GM23338 (cell line): ENCODE data around the gene MAP3K14. TPM values are rescaled to one million over a fixed set of nuclear protein-coding genes. Genes with fewer than 3 reads are reported as not detected.

Experiments
- ATAC-seq: fragments of 200-7000 bp; cut with Tn5 transposase; 3 replicates; pipeline ENCODE4 v1.9.1; 2020
- DNase-seq: peaks from one replicate; pipeline ENCODE4 v3.0.0-alpha.2; 2015; ENCODE audit warnings: low spot score
- H2AFZ ChIP-seq: fragments of 200-600 bp; sonication (generic); 2 replicates; pipeline ENCODE4 v1.8.0; 2016; ENCODE audit warnings: antibody characterized with exemption, mild to moderate bottlenecking, moderate library complexity
- H3F3A ChIP-seq: fragments of 200-600 bp; sonication (generic); replicated peaks from 2 replicates; pipeline ENCODE4 v1.8.0; 2017; ENCODE audit warnings: antibody characterized with exemption, mixed run types, low read depth
- H3K27ac ChIP-seq: fragments of 200-600 bp; sonication (generic); 2 replicates; pipeline ENCODE4 v1.6.1; 2016; ENCODE audit warnings: low read depth
- H3K27me3 ChIP-seq: fragments of 200-600 bp; sonication (generic); 2 replicates; pipeline ENCODE4 v1.8.0; 2016; ENCODE audit warnings: mild to moderate bottlenecking, mixed run types, moderate library complexity; ENCODE audit not compliant: insufficient read depth
- H3K36me3 ChIP-seq: fragments of 200-600 bp; sonication (generic); 2 replicates; pipeline ENCODE4 v1.8.0; 2016; ENCODE audit warnings: mild to moderate bottlenecking; ENCODE audit not compliant: insufficient read depth
- H3K4me1 ChIP-seq: fragments of 200-600 bp; sonication (generic); 2 replicates; pipeline ENCODE4 v1.8.0; 2016; ENCODE audit warnings: mild to moderate bottlenecking, moderate library complexity; ENCODE audit not compliant: insufficient read depth
- H3K4me2 ChIP-seq: fragments of 200-600 bp; sonication (generic); 2 replicates; pipeline ENCODE4 v1.7.1; 2017; ENCODE audit warnings: mixed run types
- H3K4me3 ChIP-seq: fragments of 200-600 bp; sonication (generic); 2 replicates; pipeline ENCODE4 v1.6.1; 2016; ENCODE audit warnings: mixed run types
- H3K79me2 ChIP-seq: fragments of 200-600 bp; sonication (generic); replicated peaks from 2 replicates; pipeline ENCODE4 v1.8.0; 2017; ENCODE audit warnings: mild to moderate bottlenecking; ENCODE audit not compliant: insufficient read depth
- H3K9me2 ChIP-seq: fragments of 200-600 bp; sonication (generic); 2 replicates; pipeline ENCODE4 v1.8.0; 2017; ENCODE audit not compliant: insufficient read depth
- H4K20me1 ChIP-seq: fragments of 200-600 bp; sonication (generic); replicated peaks from 2 replicates; pipeline ENCODE4 v1.8.0; 2017; ENCODE audit warnings: mild to moderate bottlenecking; ENCODE audit not compliant: insufficient read depth
- H3K27ac Mint-ChIP-seq: 2 replicates; pipeline ENCODE4 v1.8.0; 2020; ENCODE audit warnings: inconsistent platforms, mild to moderate bottlenecking, moderate library complexity, mixed read lengths
- H3K27me3 Mint-ChIP-seq: 3 replicates; pipeline ENCODE4 v1.8.0; 2022; ENCODE audit warnings: low read depth, mild to moderate bottlenecking, moderate library complexity, mixed read lengths, inconsistent platforms; ENCODE audit not compliant: insufficient read depth, poor library complexity
- H3K36me3 Mint-ChIP-seq: 3 replicates; pipeline ENCODE4 v1.8.0; 2021; ENCODE audit warnings: low read depth, mild to moderate bottlenecking, inconsistent platforms, moderate library complexity, mixed read lengths
- H3K4me1 Mint-ChIP-seq: 3 replicates; pipeline ENCODE4 v1.8.0; 2020; ENCODE audit warnings: mild to moderate bottlenecking, inconsistent platforms, mixed read lengths
- H3K4me3 Mint-ChIP-seq: 3 replicates; pipeline ENCODE4 v1.8.0; 2021; ENCODE audit warnings: moderate library complexity, mild to moderate bottlenecking, inconsistent platforms, mixed read lengths
- H3K9me3 Mint-ChIP-seq: 3 replicates; pipeline ENCODE4 v1.8.0; 2020; ENCODE audit warnings: moderate library complexity, mild to moderate bottlenecking, inconsistent platforms, mixed read lengths
- CREB1 ChIP-seq: fragments of 250-450 bp; sonication (Bioruptor Pico); IDR thresholded peaks from 2 replicates; pipeline ENCODE4 v1.5.0; 2020; ENCODE audit warnings: low read depth, mild to moderate bottlenecking, moderate library complexity
- EZH2 ChIP-seq: fragments of 200-600 bp; sonication (generic); IDR thresholded peaks from one replicate; pipeline ENCODE4 v1.8.0; 2017; ENCODE audit warnings: antibody characterized with exemption, mild to moderate bottlenecking, low read depth; ENCODE audit not compliant: unreplicated experiment
- POLR2AphosphoS5 ChIP-seq: IDR thresholded peaks from 2 replicates; pipeline ENCODE4 v1.6.1; 2016; ENCODE audit warnings: antibody characterized with exemption, low read depth
- REST ChIP-seq: IDR thresholded peaks from one replicate; pipeline ENCODE4 v1.6.1; 2018; ENCODE audit warnings: antibody characterized with exemption; ENCODE audit not compliant: unreplicated experiment
- ZNF462 ChIP-seq: fragments of 250-450 bp; sonication (Bioruptor Pico); IDR thresholded peaks from 2 replicates; pipeline ENCODE4 v1.5.0; 2020; ENCODE audit warnings: mild to moderate bottlenecking, moderate library complexity
- polyA plus RNA-seq: library from polyadenylated mRNA; unstranded; fragments of >200 nt; fragmentation: Nextera tagmentation; extraction: Ambion mirVana; gene quantifications from 2 replicates; pipeline ENCODE4 v1.2.1, GENCODE V29; 2016
- total RNA-seq: library from RNA; depleted of rRNA; stranded (reverse); fragments of >200 nt; shearing (Covaris generic); gene quantifications from 2 replicates; pipeline ENCODE4 v1.2.3, GENCODE V29; 2014

Gene MAP3K14
- total and polyA plus RNA-seq, 2 experiments from 2014 or later = 1.3 to 4.9 TPM

GRCh38 chr17:45357364-45357997 is 40.7 kb upstream of the MAP3K14 start:
- Histone ChIP-seq H3K27ac (no peak overlapping the region), H3K36me3 (no peaks in the 10 kb centered on the region), H3K9me2 (peaks cover 5% of the 10 kb centered on the region; the same call in 1 of the 2 replicates), H3K4me1 (no peaks in the 10 kb centered on the region), H3K27me3 (no peaks in the 10 kb centered on the region), H2AFZ (no peak overlapping the region), H3K79me2 (no peaks in the 10 kb centered on the region), H4K20me1 (no peaks in the 10 kb centered on the region), H3K4me3 (no peak overlapping the region), H3K4me2 (no peak overlapping the region), H3F3A (no peaks in the 10 kb centered on the region)
- no peak overlapping the region for H3K27ac Mint-ChIP-seq
- peaks cover 2% of the 10 kb centered on the region; the same call in 1 of the 3 replicates for H3K4me1 Mint-ChIP-seq
- no peak for TF ChIP-seq EZH2
- TF ChIP-seq ZNF462 (CRISPR knock-in tag) = no peak
- TF ChIP-seq POLR2AphosphoS5 = no peak
- TF ChIP-seq REST = no peak
- no peak for TF ChIP-seq CREB1 (CRISPR knock-in tag)
- H3K9me3 Mint-ChIP-seq = peaks cover 2% of the 10 kb centered on the region; the same call in 2 of the 3 replicates
- peaks cover 6% of the 10 kb centered on the region for H3K27me3 Mint-ChIP-seq
- ATAC-seq (no peak), DNase-seq (no peak)
- H3K36me3 Mint-ChIP-seq = peaks cover 3% of the 10 kb centered on the region; the same call in 1 of the 3 replicates
- H3K4me3 Mint-ChIP-seq = no peak overlapping the region
